Measurements from ENCODE around the gene IFFO2.

Gene IFFO2

DNA sequence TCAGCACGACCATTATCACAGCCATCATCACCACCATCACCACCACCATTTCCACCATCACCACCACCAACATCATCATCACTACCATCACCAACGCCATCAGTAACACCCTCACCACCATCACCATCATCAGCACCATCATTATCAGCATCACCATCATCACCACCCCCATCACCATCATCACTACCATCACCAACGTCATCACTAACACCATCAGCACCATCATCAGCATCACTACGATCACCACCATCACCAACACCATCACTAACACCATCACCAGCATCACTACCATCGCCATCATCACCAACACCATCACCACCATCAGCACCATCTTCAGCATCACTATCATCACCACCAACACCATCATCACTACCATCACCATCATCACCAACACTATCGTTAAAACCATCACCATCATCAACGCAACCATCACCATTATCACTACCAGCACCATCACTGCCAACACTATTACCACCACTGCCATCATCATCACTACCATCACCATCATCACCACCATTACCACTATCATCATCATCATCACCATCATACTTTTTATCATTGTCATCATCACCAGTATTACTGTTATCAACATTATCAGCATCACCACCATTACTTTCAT, 98.3 kb downstream of the IFFO2 start:
- H3K9me3 ChIP-seq: no peaks in the 10 kb centered on the region
- no peaks in the 10 kb centered on the region for H3K36me3 ChIP-seq
- intact Hi-C loops (cut with DNase I; ENCODE audit: low total_unique reads): no loop called here
- no peak overlapping the region for H3K4me3 ChIP-seq
- H3K27me3 ChIP-seq: peaks cover 0 to 28% of the 10 kb centered on the region in 2 donors
- DNase-seq: no peak
- no peaks in the 10 kb centered on the region for H3K4me1 ChIP-seq
- TF ChIP-seq, protein P1, sequence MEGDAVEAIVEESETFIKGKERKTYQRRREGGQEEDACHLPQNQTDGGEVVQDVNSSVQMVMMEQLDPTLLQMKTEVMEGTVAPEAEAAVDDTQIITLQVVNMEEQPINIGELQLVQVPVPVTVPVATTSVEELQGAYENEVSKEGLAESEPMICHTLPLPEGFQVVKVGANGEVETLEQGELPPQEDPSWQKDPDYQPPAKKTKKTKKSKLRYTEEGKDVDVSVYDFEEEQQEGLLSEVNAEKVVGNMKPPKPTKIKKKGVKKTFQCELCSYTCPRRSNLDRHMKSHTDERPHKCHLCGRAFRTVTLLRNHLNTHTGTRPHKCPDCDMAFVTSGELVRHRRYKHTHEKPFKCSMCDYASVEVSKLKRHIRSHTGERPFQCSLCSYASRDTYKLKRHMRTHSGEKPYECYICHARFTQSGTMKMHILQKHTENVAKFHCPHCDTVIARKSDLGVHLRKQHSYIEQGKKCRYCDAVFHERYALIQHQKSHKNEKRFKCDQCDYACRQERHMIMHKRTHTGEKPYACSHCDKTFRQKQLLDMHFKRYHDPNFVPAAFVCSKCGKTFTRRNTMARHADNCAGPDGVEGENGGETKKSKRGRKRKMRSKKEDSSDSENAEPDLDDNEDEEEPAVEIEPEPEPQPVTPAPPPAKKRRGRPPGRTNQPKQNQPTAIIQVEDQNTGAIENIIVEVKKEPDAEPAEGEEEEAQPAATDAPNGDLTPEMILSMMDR (IDR thresholded peaks at IDR 0.05): no peak
- H3K27ac ChIP-seq: no peak overlapping the region

DNA sequence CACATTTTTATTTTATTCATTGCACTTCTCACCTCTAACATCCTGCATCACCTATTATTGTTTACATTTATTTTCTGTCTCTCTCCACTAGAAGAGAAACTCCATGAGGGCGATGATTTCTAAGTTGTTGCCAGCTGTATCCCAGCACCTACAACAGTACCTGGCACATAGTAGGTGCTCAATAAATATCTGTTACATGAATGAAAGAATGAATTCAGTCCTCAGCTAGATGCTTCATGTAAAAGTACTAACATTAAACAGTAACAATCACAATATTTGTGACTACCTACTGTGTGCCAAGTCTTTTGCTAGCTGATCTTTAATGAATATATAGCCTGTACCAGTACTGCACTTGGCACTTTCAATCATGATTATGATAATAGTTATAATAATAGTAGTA, 100.0 kb downstream of the IFFO2 start:
- no peak for DNase-seq
- H3K36me3 ChIP-seq: no peaks in the 10 kb centered on the region
- no peak overlapping the region for H3K27ac ChIP-seq
- no peaks in the 10 kb centered on the region for H3K4me1 ChIP-seq
- H3K4me3 ChIP-seq: no peak overlapping the region
- intact Hi-C loops (cut with DNase I; ENCODE audit: low total_unique reads): no loop called here
- peaks cover 0 to 43% of the 10 kb centered on the region in 2 donors for H3K27me3 ChIP-seq
- TF ChIP-seq, protein P1 (IDR thresholded peaks at IDR 0.05): no peak
- H3K9me3 ChIP-seq: no peaks in the 10 kb centered on the region

DNA sequence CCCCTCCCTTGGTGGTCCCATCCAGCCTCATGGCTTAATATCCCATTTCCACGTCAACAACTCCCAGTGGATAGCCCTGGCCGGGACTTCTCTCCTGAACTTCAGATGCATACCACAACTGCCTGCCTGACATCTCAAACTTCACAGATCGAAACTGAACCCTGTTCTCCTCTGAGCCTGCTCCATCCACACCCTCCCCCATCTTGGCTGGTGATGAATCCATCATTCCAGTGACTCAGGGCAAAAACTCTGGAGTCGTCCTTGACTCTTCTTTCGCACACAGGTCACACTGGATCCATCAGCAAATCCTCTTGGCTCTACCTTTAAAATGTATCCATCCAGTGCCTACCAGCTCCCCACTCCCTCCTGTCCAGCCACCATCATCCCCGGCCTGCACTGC, 100.9 kb downstream of the IFFO2 start:
- intact Hi-C loops (cut with DNase I; ENCODE audit: low total_unique reads): no loop called here
- H3K9me3 ChIP-seq: no peaks in the 10 kb centered on the region
- TF ChIP-seq, protein P1 (IDR thresholded peaks at IDR 0.05): no peak
- no peaks in the 10 kb centered on the region for H3K36me3 ChIP-seq
- H3K4me3 ChIP-seq: no peak overlapping the region
- H3K27me3 ChIP-seq: peaks cover 0 to 52% of the 10 kb centered on the region in 2 donors
- no peak for DNase-seq
- no peak overlapping the region for H3K27ac ChIP-seq
- no peaks in the 10 kb centered on the region for H3K4me1 ChIP-seq

DNA sequence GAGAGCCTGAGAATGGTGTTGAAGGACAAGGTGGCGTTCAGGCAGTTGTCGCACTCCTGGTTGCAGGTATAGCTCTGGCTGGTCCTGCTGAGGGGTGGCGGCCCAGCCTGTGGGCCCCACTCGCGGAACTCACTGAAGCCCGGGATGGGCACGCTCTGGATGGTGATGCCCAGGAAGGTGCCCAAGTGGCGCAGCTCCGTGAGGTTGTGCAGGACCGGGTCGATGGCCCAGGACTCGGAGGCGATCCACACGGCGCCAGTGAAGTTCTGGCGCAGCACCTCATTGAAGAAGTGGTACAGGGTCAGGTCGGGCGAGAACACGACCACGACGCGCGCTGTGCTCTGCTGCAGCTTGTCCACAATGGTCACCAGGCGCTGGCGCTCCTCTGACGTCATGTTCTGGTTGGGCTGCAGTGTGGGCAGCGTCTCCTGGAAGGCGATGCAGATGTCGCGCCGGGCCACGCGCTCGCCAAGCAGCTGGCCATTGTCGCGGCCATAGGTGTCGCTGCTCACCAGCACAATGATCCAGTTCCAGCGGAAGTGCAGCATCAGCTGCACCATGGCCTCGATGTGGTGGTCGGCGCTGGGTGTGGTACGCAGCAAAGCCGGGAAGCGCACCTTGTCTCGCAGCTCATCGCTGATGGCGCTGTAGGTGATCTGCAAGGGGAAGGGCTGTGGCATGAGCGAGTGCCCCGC, 102.0 kb downstream of the IFFO2 start:
- no peaks in the 10 kb centered on the region for H3K9me3 ChIP-seq
- TF ChIP-seq, protein P1 (IDR thresholded peaks at IDR 0.05): no peak
- H3K36me3 ChIP-seq: no peaks in the 10 kb centered on the region
- peaks cover 0 to 1% (median 0%) of the 10 kb centered on the region in 4 donors for H3K4me1 ChIP-seq
- no peak overlapping the region for H3K4me3 ChIP-seq
- H3K27ac ChIP-seq: no peak overlapping the region
- intact Hi-C loops (cut with DNase I; ENCODE audit: low total_unique reads): no loop called here
- H3K27me3 ChIP-seq: peaks cover 0 to 55% of the 10 kb centered on the region in 2 donors
- no peak for DNase-seq
